IPS DF 6.9 (cell line): ENCODE measurements around the gene MYOCD.
"Not testable (repeated sequence)": the region's sequence is repeated elsewhere in the genome, so short reads cannot be mapped to it uniquely, and the experiment has no call there.

Source experiments
- DNase-seq: peaks from one replicate; pipeline ENCODE4 v3.0.0-alpha.2; 2013; ENCODE audit warnings: low read depth, low spot score
- H3K27ac ChIP-seq: one replicate; pipeline ENCODE4 v1.5.1; 2013; ENCODE audit warnings: low read length, control low read depth
- H3K27me3 ChIP-seq: 2 replicates; pipeline ENCODE4 v1.6.1; 2013; ENCODE audit warnings: mild to moderate bottlenecking, low read length; ENCODE audit not compliant: control insufficient read depth, insufficient read depth
- H3K36me3 ChIP-seq: 2 replicates; pipeline ENCODE4 v1.6.1; 2013; ENCODE audit warnings: low read length; ENCODE audit not compliant: control insufficient read depth, insufficient read depth
- H3K4me1 ChIP-seq: 2 replicates; pipeline ENCODE4 v1.6.1; 2013; ENCODE audit warnings: low read length; ENCODE audit not compliant: control insufficient read depth, insufficient read depth
- H3K4me3 ChIP-seq: 2 replicates; pipeline ENCODE4 v1.5.1; 2013; ENCODE audit warnings: mild to moderate bottlenecking, low read length
- H3K9me3 ChIP-seq: 2 replicates; pipeline ENCODE4 v1.6.1; 2013; ENCODE audit warnings: low read length, inconsistent platforms; ENCODE audit not compliant: control insufficient read depth, insufficient read depth
- WGBS: extraction: QIAGEN DNeasy Blood & Tissue Kit; methylation state at CpG from one replicate; pipeline ENCODE4 v1.1.7; 2013; ENCODE audit warnings: mixed read lengths, missing lambda C conversion rate; ENCODE audit not compliant: insufficient read length, insufficient coverage; 5-methylcytosine and 5-hydroxymethylcytosine counted together

The MYOCD gene

DNA sequence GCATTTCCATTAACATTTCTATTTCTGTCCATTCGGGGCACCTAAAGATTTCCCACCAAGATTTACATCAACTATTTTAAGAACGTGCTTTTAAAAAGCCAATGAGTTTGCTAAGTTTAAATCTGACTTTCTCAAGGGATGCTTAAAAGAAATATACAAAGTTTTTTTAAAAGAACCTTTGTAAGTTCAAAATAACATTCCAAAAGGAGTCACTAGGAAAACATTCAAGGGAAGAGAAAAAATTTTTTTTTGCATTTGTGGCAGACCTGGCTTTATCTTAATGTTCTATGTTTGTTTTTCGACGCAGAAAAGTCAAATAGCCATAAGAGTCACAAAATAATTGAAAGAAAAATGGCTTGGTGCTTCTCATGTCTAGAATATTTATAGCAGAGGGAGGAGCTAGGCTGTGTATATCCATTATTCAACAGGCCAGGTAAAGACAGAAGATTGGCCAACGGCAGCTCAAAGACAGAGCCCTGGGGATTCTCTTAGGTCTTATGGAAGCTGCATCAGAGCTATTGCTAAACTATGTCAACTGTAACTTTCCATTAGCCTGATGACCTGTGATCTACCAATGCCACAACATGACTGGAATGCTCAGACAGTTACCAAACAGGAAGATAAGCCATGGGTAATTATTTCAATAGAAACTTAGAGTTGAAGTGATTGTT is 37.8 kb upstream of the MYOCD start:
- Histone ChIP-seq H3K4me1 (no peaks in the 10 kb centered on the region), H3K27ac (no peak overlapping the region), H3K36me3 (no peaks in the 10 kb centered on the region), H3K4me3 (no peak overlapping the region), H3K9me3 (no peaks in the 10 kb centered on the region), H3K27me3 (no peaks in the 10 kb centered on the region)
- DNase-seq = no peak
- no CpG with 5 or more reads among the region's 5 CpGs for WGBS

DNA sequence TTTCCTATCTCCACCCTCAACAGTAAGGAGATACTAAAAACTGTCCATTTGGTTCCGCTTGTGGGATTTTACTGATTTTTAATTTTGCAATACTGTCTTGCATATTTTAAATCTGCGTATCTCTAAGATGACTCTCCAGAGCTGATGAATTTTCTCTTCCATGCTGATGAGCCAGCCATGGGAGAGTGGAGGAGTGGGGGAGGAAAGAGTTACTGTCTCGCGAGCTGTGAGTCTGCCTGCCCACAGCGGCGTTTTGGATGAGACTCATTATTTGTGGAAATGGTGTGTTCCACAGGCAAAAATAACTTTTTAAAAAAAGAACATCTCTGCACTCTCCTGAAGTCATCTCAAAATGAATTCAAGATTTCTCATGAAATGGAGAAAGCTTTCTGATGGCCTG is 34.6 kb upstream of the MYOCD start:
- Histone ChIP-seq H3K27me3 (no peaks in the 10 kb centered on the region), H3K4me1 (no peaks in the 10 kb centered on the region), H3K36me3 (no peaks in the 10 kb centered on the region), H3K27ac (no peak overlapping the region), H3K9me3 (no peaks in the 10 kb centered on the region), H3K4me3 (no peak overlapping the region)
- no peak for DNase-seq
- no CpG with 5 or more reads among the region's 6 CpGs for WGBS

DNA sequence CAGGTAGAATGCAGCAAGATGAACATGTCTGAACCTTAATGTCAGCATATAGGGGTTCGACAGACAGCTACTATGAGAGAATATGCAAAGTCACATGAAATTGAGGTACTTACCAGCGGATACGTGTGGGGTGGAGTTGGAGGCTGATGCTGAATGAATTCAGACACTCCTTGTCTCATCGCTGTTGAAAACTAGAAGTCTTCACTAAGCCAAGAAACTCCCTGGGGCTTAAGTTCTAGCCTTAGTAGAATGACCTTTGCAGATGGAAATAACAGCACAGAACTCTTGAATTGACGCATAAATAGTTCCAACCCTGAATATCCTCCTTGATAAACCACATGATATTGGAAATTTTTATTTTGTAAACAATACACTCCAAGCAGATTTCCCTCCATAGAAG is 32.9 kb upstream of the MYOCD start:
- Histone ChIP-seq H3K27me3 (no peaks in the 10 kb centered on the region), H3K36me3 (no peaks in the 10 kb centered on the region), H3K4me1 (no peaks in the 10 kb centered on the region), H3K9me3 (no peaks in the 10 kb centered on the region), H3K4me3 (no peak overlapping the region), H3K27ac (no peak overlapping the region)
- WGBS = no CpG with 5 or more reads among the region's 5 CpGs
- DNase-seq = no peak

DNA sequence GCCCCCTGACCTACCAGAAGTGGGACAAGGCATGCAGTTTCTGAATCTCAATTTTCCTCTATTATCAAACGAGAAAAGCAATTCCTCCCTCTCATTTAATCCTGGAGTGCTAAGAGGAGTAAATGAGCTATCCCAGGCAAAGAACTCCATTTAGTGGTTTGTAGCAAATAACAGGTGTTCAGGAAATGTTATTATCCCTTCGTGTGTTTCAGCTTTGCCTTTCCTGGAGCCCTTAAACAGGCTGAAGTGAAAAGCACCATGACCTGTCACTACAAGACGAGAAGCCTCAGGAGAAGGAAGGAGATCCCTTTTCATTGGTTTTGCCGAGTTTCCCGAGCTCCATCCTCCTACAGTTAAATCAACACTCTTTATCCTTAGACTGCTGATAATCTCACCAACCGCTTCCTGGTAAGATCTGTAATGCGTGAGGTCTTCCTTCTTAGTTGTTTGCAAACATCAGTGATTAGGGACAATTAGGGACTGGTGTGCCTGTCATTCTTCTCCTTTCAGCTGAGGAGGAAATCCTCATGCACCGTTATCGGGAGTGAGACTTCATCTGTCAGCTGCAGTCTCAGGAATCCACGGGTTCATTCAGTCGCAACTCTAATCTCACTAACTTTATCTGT is 30.8 kb upstream of the MYOCD start:
- no CpG with 5 or more reads among the region's 11 CpGs for WGBS

DNA sequence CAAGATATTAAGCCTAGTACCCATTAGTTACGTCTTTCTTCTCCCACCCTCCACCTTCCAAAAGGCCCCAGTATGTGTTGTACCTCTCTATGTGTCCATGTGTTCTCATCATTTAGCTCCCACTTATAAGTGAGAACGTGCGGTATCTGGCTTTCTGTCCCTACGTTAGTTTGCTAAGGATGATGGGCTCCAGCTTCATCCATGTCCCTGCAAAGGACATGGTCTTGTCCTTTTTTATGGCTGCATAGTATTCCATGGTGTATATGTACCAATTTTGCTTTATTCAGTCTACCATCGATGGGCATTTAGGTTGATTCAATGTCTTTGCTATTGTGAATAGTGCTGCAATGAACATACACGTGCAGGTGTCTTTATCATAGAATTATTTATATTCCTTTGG is 29.7 kb upstream of the MYOCD start:
- DNase-seq, H3K4me1 ChIP-seq, H3K4me3 ChIP-seq, H3K27me3 ChIP-seq, H3K27ac ChIP-seq, H3K9me3 ChIP-seq, H3K36me3 ChIP-seq: not testable (repeated sequence)
- WGBS = no CpG with 5 or more reads among the region's 6 CpGs

More for the DNA sequence above, 30.8 kb upstream of the MYOCD start:
- Histone ChIP-seq H3K9me3 (no peaks in the 10 kb centered on the region), H3K4me1 (no peaks in the 10 kb centered on the region), H3K27me3 (no peaks in the 10 kb centered on the region), H3K36me3 (no peaks in the 10 kb centered on the region), H3K27ac (no peak overlapping the region), H3K4me3 (no peak overlapping the region)
- no peak for DNase-seq

DNA sequence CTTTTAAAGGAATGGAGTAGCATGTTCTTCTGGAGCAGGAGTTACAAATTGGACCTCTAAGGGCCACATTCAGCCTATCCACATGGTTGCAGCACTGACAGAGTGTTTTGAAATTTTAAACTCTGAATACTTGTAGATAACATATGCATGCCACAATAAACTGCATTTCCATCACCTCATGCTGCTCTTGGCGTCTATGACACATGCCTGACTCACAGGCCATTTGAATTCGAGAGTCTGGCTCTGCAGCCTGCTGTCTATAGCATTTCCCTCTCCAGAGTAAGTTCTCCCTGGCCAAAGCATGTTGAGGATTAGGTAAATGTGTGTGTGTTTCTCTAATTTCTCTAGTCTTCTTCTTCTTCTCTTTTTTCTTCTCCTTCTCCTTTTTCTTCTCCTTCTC is 28.7 kb upstream of the MYOCD start:
- no peak overlapping the region for H3K27ac ChIP-seq
- H3K4me3 ChIP-seq = no peak overlapping the region
- no peaks in the 10 kb centered on the region for H3K4me1 ChIP-seq
- H3K9me3 ChIP-seq = no peaks in the 10 kb centered on the region
- DNase-seq = no peak
- no peaks in the 10 kb centered on the region for H3K27me3 ChIP-seq
- WGBS = no CpG with 5 or more reads among the region's 2 CpGs
- no peaks in the 10 kb centered on the region for H3K36me3 ChIP-seq

DNA sequence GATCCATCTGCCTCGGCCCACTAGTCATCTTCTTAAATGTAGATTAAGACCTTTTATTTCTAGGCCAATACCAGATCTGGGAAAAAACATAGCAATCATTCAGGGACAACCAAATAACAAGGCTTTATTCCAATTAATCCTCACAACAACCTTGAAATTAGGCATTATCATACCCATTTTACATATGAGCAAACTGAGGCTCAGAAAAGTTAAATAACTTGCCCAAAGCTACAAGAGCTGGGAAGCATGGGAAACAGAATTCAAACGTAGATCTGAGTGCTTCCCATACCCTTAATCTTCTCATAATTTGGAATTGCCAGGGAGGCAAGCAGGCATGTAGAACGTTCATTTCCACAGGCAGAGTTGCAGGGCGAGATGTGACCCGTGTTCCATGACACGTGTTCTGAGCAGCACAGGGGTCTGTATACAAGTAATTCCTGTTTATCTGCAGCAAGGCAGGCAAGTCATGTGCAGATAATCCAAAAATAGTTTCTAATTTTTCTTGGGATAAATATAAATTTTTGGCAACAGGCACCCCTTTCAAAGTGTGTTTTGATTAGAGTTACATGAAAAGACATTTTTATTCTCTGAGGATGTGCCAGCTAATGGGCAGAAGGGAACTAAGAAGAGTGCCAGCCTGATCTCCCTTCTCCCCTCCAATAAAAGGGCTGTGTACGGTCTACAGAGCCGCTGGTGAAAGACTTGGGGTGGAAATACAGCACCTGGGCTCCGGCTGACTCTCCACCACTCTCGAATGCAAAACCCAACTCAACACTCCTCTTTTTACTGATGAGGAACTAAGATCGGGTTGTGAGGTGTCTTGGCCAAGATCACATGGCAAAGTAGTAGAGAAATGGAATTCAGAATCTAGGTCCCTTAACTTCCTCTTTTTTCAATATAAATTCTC is 27.7 kb upstream of the MYOCD start:
- WGBS = no CpG with 5 or more reads among the region's 11 CpGs
- Histone ChIP-seq H3K9me3 (no peaks in the 10 kb centered on the region), H3K4me1 (no peaks in the 10 kb centered on the region), H3K27me3 (no peaks in the 10 kb centered on the region), H3K27ac (no peak overlapping the region), H3K36me3 (no peaks in the 10 kb centered on the region), H3K4me3 (no peak overlapping the region)
- no peak for DNase-seq

DNA sequence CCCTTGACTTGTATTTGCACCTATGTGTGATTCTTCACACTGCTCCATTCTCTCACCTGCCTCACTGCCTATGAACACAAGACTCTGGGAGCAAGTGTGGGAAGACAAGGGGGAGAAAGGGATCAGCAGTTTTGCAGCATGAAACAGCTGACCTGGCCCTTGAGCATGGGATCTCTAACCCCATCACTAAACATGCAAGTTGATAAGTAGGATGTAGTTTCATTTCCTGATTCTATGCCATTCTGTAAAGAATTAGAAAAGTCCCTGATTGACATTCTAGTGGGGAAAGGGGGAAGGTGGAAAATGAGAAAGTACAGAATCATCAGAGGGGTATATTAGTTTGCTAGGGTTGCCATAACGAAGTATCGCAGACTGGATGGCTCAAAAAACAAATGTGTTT is 25.3 kb upstream of the MYOCD start:
- DNase-seq = no peak
- Histone ChIP-seq H3K27me3 (no peaks in the 10 kb centered on the region), H3K9me3 (no peaks in the 10 kb centered on the region), H3K4me3 (no peak overlapping the region), H3K4me1 (peaks cover 1% of the 10 kb centered on the region; the same call in 1 of the 2 replicates), H3K36me3 (no peaks in the 10 kb centered on the region), H3K27ac (no peak overlapping the region)
- WGBS = no CpG with 5 or more reads among the region's 2 CpGs

DNA sequence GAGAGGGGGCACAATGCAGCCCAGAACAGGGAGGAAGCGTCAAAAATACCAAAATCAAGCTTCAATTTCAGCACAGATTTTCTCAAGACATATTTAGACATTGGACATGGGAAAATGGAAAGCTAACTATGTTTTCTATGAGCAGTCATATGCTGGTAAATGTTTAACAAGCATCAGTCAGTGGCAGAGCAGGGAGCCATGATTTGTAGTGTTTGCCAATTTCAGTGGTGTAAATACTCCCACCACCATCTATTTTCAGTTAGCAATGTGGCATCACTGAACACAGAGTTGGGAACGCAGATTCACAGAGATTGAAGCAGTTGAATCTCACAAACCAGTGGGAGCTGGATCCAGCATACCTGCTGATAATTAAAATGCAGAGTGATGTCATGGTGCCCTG is 24.6 kb upstream of the MYOCD start:
- Histone ChIP-seq H3K36me3 (no peaks in the 10 kb centered on the region), H3K27ac (no peak overlapping the region), H3K27me3 (no peaks in the 10 kb centered on the region), H3K4me1 (peaks cover 1% of the 10 kb centered on the region; the same call in 1 of the 2 replicates), H3K9me3 (no peaks in the 10 kb centered on the region), H3K4me3 (no peak overlapping the region)
- no CpG with 5 or more reads among the region's 2 CpGs for WGBS
- DNase-seq = no peak

DNA sequence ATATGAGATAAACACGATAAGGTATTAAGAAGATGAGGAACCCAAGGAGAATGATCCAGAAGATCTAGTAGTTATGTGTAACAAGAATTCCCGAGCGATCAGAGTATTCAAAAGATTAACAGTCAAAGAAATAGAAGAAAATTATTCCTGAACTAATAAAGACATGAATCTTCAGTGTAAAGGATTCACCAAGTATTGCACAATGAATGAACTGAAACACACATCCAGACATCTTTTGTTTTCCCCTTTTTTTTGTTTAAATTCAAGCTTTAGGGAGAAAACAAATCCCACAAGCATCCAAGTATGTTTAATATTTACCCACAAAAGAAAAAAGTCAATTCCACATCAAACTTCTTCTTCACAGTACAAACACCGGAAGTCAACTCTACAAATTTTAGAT is 23.7 kb upstream of the MYOCD start:
- no peaks in the 10 kb centered on the region for H3K9me3 ChIP-seq
- H3K36me3 ChIP-seq = no peaks in the 10 kb centered on the region
- no peaks in the 10 kb centered on the region for H3K27me3 ChIP-seq
- no peak for DNase-seq
- H3K4me1 ChIP-seq = peaks cover 1% of the 10 kb centered on the region; the same call in 1 of the 2 replicates
- no peak overlapping the region for H3K4me3 ChIP-seq
- no peak overlapping the region for H3K27ac ChIP-seq
- WGBS = no CpG with 5 or more reads among the region's 4 CpGs
